Lower lobe of right lung (tissue), 2 donors: ENCODE results near the gene ACR. TPM values are rescaled to one million over a fixed set of nuclear protein-coding genes. Genes with fewer than 3 reads are reported as not detected.

Experiments used
- ATAC-seq, 2 donors: fragments of 200-7000 bp; cut with Tn5 transposase; one replicate each; pipeline ENCODE4 v1.9.1; 2020 to 2022; ENCODE audit warnings: mild to moderate bottlenecking in 2 of 2, moderate library complexity in 2 of 2
- DNase-seq: peaks from one replicate; pipeline ENCODE4 v3.0.0-alpha.2; 2020
- H3K27ac ChIP-seq: fragments of 200-600 bp; one replicate; pipeline ENCODE4 v1.8.0; 2022
- H3K27me3 ChIP-seq: fragments of 200-600 bp; one replicate; pipeline ENCODE4 v1.8.0; 2022; ENCODE audit warnings: low read depth
- H3K36me3 ChIP-seq: fragments of 200-600 bp; one replicate; pipeline ENCODE4 v1.8.0; 2022; ENCODE audit warnings: mild to moderate bottlenecking
- H3K4me1 ChIP-seq: fragments of 200-600 bp; one replicate; pipeline ENCODE4 v1.8.0; 2022
- H3K4me3 ChIP-seq: fragments of 200-600 bp; one replicate; pipeline ENCODE4 v1.8.0; 2022; ENCODE audit warnings: mild to moderate bottlenecking
- H3K9me3 ChIP-seq: fragments of 200-600 bp; one replicate; pipeline ENCODE4 v1.8.0; 2022
- CTCF ChIP-seq: fragments of 200-600 bp; IDR thresholded peaks from one replicate; pipeline ENCODE4 v1.8.0; 2022; ENCODE audit warnings: antibody characterized with exemption, mild to moderate bottlenecking
- intact Hi-C: fragments of 100-400 bp; cut with DNase I; formaldehyde crosslinking; loops from one replicate; pipeline ENCODE4 v1.11.0; 2022
- total RNA-seq: library from RNA; stranded (reverse); fragmentation: NEBNext Ultra II Directional; extraction: Animal tissue kit (Norgen Biotek cat#: 25700); gene quantifications from one replicate; pipeline ENCODE4 v1.2.1, GENCODE V29; 2021
- donor health status: DM: no; HTN: yes; CAD: no; lungs with severe emphysema.

Gene ACR
- total RNA-seq, 1 donor from 2014 or later, result 0.62 TPM

GRCh38 chr22:50697667-50698506 lies 40.1 kb upstream of the ACR start:
- DNase-seq (peak; percentile 43), ATAC-seq (no peak)
- peaks cover 9% of the 10 kb centered on the region for H3K36me3 ChIP-seq
- H3K27me3 ChIP-seq, result no peaks in the 10 kb centered on the region
- H3K9me3 ChIP-seq, result no peaks in the 10 kb centered on the region
- no peak overlapping the region for H3K27ac ChIP-seq
- no peak for TF ChIP-seq CTCF
- peaks cover 63% of the 10 kb centered on the region for H3K4me1 ChIP-seq
- intact Hi-C loops, result no loop called here
- peak overlapping the region; percentile 41 for H3K4me3 ChIP-seq

DNA sequence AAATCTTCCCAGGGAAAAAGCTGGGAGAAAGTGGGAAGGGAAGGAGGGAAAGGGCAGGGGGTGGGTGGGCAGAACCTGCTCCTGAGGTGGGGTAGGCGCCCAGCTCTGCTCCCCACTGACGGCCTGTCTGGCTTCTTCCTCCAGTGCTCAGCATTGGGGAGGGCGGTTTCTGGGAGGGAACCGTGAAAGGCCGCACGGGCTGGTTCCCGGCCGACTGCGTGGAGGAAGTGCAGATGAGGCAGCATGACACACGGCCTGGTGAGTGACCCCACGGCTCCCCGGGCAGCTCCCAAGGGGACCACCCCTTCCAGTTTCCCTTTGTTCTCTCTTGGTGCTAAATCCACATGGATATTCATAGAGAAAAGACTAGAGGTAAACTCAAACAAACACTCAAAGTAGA lies 39.5 kb upstream of the ACR start:
- no peak for TF ChIP-seq CTCF
- H3K9me3 ChIP-seq, result no peaks in the 10 kb centered on the region
- H3K4me3 ChIP-seq, result no peak overlapping the region
- no peaks in the 10 kb centered on the region for H3K27me3 ChIP-seq
- DNase-seq (peak; percentile 43), ATAC-seq (no peak)
- H3K4me1 ChIP-seq, result peaks cover 58% of the 10 kb centered on the region
- intact Hi-C loops, result no loop called here
- peaks cover 9% of the 10 kb centered on the region for H3K36me3 ChIP-seq
- H3K27ac ChIP-seq, result no peak overlapping the region

- Histone ChIP-seq H3K9me3 (no peaks in the 10 kb centered on the region), H3K36me3 (peaks cover 9% of the 10 kb centered on the region), H3K4me1 (peaks cover 52% of the 10 kb centered on the region), H3K27ac (peak overlapping the region; percentile 18), H3K4me3 (no peak overlapping the region), H3K27me3 (no peaks in the 10 kb centered on the region)
- TF ChIP-seq CTCF, result no peak
- DNase-seq, result peak; percentile 31
- intact Hi-C loops, result no loop called here
- no peak for ATAC-seq
Measured at GRCh38 chr22:50699001-50699755, 38.8 kb upstream of the ACR start.

DNA sequence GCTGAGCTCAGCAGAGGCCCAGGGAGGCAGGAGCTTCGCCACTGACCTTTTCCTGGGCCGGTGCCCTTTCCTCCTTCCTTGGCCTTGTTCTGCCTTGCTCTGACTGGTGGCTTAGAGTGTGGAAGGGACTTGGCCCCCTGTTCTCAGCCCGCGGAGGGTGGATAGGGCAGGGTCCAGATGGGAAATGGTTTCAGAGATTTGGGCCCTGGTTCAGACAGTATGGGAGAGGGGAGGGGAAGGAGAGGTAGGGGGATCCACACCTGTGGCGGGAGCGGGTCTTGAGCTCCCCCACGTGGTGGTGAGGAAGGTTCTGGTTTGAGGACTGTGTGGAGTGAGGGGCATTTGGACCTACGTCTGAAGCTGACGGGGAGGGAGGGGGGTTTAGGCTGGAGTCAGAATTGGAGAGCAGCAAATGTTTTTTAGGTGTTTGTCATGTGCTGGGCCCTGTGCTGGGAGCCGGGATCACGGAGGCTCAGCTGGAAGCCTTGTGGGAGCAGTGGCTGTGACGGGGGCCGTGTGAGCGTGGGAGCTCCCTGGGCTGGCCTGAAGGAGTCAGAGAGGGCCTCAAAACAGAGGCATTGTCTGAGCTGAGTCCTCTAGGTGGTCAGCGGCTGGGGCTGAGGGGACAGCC lies 38.1 kb upstream of the ACR start:
- no peaks in the 10 kb centered on the region for H3K9me3 ChIP-seq
- no peak for TF ChIP-seq CTCF
- H3K27ac ChIP-seq, result peak overlapping the region; percentile 18
- H3K4me3 ChIP-seq, result no peak overlapping the region
- DNase-seq (peak; percentile 24), ATAC-seq (no peak)
- H3K27me3 ChIP-seq, result no peaks in the 10 kb centered on the region
- intact Hi-C loops, result no loop called here
- H3K36me3 ChIP-seq, result peaks cover 15% of the 10 kb centered on the region
- H3K4me1 ChIP-seq, result peaks cover 46% of the 10 kb centered on the region

- Histone ChIP-seq H3K36me3 (peaks cover 17% of the 10 kb centered on the region), H3K27me3 (no peaks in the 10 kb centered on the region), H3K4me1 (peaks cover 40% of the 10 kb centered on the region), H3K4me3 (no peak overlapping the region), H3K27ac (peak overlapping the region; percentile 18), H3K9me3 (no peaks in the 10 kb centered on the region)
- intact Hi-C loops, result no loop called here
- DNase-seq (peak; percentile 38), ATAC-seq (no peak)
- no peak for TF ChIP-seq CTCF
Measured at GRCh38 chr22:50700387-50701075, 37.5 kb upstream of the ACR start.
